ENCODE results near the gene TGFBI.

Gene TGFBI

GRCh38 chr5:136098176-136098575 is 69.4 kb downstream of the TGFBI start:
- no peak for DNase-seq

GRCh38 chr5:136099870-136100269 is 71.1 kb downstream of the TGFBI start:
- no peak for DNase-seq

- DNase-seq = no peak
These were observed 73.1 kb downstream of the TGFBI start for GRCh38 chr5:136101884-136102283.

GRCh38 chr5:136103118-136103517 is 74.3 kb downstream of the TGFBI start:
- DNase-seq = no peak

- DNase-seq = no peak
These were observed 75.6 kb downstream of the TGFBI start for GRCh38 chr5:136104306-136104965.

DNA sequence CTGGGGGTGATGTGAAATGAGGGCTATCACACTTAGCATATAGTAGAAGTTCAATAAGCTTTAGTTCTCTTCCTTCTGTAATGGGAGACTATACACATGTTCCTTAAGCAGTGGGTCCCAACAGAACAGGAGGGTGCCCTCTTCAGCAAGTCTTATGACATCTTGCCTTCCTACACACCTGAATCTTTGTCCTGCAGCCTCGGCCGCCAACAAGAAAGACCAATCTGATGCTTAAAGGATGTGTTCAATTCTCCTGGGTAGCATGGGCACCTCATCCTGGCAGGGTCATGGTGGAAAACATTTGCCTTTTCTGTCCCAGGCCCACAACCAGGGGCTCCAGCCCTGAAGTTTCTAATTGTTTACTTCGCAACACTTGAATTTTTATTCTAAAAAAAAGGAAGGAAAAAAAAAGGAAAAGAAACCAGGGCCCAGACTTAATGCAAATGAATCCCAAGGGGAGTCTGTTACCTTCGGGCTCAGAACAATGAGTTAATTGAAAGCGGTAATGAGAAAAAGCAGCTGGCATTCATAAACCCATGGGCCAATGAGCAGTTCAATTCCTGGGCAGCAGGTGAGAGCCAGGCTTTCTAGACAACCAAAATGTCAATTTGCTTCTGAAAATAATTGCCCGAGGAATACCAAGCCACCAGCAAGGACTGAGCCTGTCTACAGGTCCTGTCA is 77.7 kb downstream of the TGFBI start:
- no peak for DNase-seq

- DNase-seq = no peak
These were observed 79.4 kb downstream of the TGFBI start for GRCh38 chr5:136108180-136108611.

- DNase-seq = no peak
These were observed 80.0 kb downstream of the TGFBI start for GRCh38 chr5:136108766-136109165.

DNA sequence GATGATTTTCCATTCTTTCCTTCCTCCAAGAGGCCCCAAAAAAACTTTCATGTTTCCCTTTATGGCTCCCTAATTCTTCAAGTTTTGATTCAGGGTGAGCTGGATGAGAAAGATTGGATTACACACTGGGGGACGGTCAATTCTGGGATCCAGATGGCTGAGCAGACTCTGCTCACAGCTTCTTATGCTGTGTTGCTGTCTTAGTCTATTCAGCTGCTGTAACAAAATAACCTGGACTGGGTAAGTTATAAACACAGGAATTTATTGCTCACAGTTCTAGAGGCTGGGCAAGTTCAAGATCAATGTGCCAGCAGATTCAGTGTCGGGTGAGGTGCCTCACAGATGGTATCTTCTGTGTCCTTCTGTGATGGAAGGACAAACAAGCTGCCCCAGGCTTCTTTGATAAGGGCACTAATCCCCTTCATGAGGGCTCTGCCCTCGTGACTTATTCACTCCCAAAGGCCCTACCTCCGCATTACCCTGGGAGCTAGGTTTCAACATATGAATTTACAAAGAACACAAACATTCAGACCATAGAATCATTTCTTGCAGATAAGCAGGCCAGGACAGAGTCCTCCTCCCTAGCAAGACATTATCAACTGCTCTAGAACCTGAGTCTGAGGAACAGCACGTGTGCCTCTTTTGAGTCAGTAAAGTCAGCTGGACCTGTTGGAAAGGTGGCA is 80.8 kb downstream of the TGFBI start:
- no peak for DNase-seq

All from NCI-H2227 treated with DMSO at 0.1 percent for 48 hours (cell line).